MM.1S (cell line): Measurements from ENCODE around the gene SEMA6A.

ENCODE experiments used
- EZH2 ChIP-seq: fragments of 300-600 bp; sonication (generic); optimal IDR thresholded peaks from 2 replicates; pipeline ENCODE3; 2017; ENCODE audit warnings: low read depth, mild to moderate bottlenecking, antibody characterized with exemption, low read length, mixed read lengths
- EZH2phosphoT487 ChIP-seq: fragments of 300-600 bp; sonication (generic); IDR thresholded peaks from 2 replicates; pipeline ENCODE4 v1.6.1; 2018; ENCODE audit warnings: antibody characterized with exemption, low read length
- TF ChIP-seq, protein P1 (sequence below): fragments of 300-600 bp; sonication (generic); IDR thresholded peaks from 2 replicates; pipeline ENCODE4 v1.5.1; 2016; ENCODE audit warnings: antibody characterized with exemption, low read length, mixed read lengths

DNA sequence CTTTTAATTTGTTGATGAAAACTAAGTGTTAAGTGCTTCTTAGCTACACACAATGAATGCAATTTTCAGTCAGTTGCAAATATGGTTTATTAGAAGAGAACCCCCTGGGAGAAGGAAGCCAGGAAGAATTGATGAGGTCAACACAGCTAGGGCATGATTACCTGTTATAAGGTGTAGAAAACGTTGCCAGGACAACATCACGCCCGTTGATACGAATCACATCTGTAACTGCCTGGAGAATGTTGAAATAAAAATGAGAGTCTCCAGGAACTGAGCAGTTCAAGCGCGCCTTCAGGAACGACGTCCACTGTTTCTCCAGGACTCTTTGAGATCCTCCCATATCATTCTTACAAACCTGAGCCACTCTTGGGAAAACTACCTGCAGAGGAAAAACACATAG lies 88.0 kb downstream of the SEMA6A start:
- TF ChIP-seq, protein P1, sequence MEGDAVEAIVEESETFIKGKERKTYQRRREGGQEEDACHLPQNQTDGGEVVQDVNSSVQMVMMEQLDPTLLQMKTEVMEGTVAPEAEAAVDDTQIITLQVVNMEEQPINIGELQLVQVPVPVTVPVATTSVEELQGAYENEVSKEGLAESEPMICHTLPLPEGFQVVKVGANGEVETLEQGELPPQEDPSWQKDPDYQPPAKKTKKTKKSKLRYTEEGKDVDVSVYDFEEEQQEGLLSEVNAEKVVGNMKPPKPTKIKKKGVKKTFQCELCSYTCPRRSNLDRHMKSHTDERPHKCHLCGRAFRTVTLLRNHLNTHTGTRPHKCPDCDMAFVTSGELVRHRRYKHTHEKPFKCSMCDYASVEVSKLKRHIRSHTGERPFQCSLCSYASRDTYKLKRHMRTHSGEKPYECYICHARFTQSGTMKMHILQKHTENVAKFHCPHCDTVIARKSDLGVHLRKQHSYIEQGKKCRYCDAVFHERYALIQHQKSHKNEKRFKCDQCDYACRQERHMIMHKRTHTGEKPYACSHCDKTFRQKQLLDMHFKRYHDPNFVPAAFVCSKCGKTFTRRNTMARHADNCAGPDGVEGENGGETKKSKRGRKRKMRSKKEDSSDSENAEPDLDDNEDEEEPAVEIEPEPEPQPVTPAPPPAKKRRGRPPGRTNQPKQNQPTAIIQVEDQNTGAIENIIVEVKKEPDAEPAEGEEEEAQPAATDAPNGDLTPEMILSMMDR: no peak
- TF ChIP-seq EZH2: no peak
- TF ChIP-seq EZH2phosphoT487: no peak
